ENCODE measurements around the gene AGBL4.

AGBL4 gene

DNA sequence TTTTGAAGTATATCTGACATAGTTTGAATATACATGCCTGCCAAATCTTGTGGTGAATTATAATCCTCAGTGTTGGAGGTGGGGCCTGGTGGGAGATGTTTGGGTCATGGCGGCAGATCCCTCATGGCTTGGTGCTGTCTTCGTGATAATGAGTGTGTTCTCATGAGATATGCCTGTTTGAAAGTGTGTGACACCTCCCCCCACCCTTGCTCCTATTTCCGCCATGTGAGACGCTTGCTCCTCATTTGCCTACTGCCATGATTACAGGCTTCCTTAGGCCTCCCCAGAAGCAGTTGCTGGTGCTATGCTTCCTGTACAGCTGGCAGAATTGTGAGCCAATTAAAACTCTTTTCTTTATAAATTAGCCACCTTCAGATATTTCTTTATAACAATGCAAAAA is 810.5 kb downstream of the AGBL4 start:
- H3K36me3 ChIP-seq (ENCODE audit: insufficient read depth, low read length) = no peaks in the 10 kb centered on the region
- H3K79me2 ChIP-seq (ENCODE audit: insufficient read depth, low read length) = no peaks in the 10 kb centered on the region
- H3F3A ChIP-seq (ENCODE audit: insufficient read depth, low read length) = no peaks in the 10 kb centered on the region
- no peaks in the 10 kb centered on the region for H4K20me1 ChIP-seq (ENCODE audit: insufficient read depth, low read length)
- no peaks in the 10 kb centered on the region for H3K9me2 ChIP-seq (ENCODE audit: low read depth, low read length)
- H2AFZ ChIP-seq (ENCODE audit: low read length) = no peak overlapping the region
- H3K4me3 ChIP-seq (ENCODE audit: low read depth, low read length, poor library complexity, severe bottlenecking) = no peak overlapping the region
- H3K27me3 ChIP-seq (ENCODE audit: insufficient read depth, low read length) = no peaks in the 10 kb centered on the region
- TF ChIP-seq, protein P1, sequence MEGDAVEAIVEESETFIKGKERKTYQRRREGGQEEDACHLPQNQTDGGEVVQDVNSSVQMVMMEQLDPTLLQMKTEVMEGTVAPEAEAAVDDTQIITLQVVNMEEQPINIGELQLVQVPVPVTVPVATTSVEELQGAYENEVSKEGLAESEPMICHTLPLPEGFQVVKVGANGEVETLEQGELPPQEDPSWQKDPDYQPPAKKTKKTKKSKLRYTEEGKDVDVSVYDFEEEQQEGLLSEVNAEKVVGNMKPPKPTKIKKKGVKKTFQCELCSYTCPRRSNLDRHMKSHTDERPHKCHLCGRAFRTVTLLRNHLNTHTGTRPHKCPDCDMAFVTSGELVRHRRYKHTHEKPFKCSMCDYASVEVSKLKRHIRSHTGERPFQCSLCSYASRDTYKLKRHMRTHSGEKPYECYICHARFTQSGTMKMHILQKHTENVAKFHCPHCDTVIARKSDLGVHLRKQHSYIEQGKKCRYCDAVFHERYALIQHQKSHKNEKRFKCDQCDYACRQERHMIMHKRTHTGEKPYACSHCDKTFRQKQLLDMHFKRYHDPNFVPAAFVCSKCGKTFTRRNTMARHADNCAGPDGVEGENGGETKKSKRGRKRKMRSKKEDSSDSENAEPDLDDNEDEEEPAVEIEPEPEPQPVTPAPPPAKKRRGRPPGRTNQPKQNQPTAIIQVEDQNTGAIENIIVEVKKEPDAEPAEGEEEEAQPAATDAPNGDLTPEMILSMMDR (IDR thresholded peaks at IDR 0.05; ENCODE audit: low read length) = no peak
- TF ChIP-seq EZH2 (IDR thresholded peaks at IDR 0.05; ENCODE audit: borderline replicate concordance, low read length) = no peak
- no peak overlapping the region for H3K4me2 ChIP-seq (ENCODE audit: low read length)
- H3K9ac ChIP-seq (ENCODE audit: low read length) = no peak overlapping the region
- no peak overlapping the region for H3K27ac ChIP-seq (ENCODE audit: low read depth, low read length, poor library complexity, severe bottlenecking)
- no peaks in the 10 kb centered on the region for H3K9me3 ChIP-seq (ENCODE audit: low read length)
- H3K4me1 ChIP-seq (ENCODE audit: insufficient read depth, low read length, severe bottlenecking) = no peaks in the 10 kb centered on the region

DNA sequence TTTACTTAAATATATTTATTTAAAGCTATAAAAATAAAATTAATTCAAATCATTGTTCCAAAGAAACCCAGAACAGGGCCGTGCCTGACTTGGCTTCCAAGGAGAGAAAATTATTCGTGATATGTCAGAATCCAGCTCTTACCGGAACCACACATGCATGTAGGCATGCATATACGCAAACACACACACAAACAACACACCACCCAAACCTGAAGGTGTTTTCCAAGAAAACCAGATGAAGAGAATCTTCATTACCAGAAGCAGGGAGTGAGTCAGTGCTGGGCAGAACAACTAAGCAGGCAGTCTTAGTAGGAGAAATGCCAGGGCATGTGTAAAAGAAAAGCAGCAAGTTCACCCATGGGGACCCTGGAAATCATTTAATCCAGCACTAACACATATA is 815.0 kb downstream of the AGBL4 start:
- TF ChIP-seq EZH2 (IDR thresholded peaks at IDR 0.05; ENCODE audit: borderline replicate concordance, low read length) = no peak
- TF ChIP-seq, protein P1 (IDR thresholded peaks at IDR 0.05; ENCODE audit: low read length) = no peak
- H3K79me2 ChIP-seq (ENCODE audit: insufficient read depth, low read length) = no peaks in the 10 kb centered on the region
- no peaks in the 10 kb centered on the region for H3F3A ChIP-seq (ENCODE audit: insufficient read depth, low read length)
- H3K4me3 ChIP-seq (ENCODE audit: low read depth, low read length, poor library complexity, severe bottlenecking) = no peak overlapping the region
- no peak overlapping the region for H3K9ac ChIP-seq (ENCODE audit: low read length)
- no peaks in the 10 kb centered on the region for H3K9me3 ChIP-seq (ENCODE audit: low read length)
- H3K27ac ChIP-seq (ENCODE audit: low read depth, low read length, poor library complexity, severe bottlenecking) = no peak overlapping the region
- no peaks in the 10 kb centered on the region for H3K27me3 ChIP-seq (ENCODE audit: insufficient read depth, low read length)
- H2AFZ ChIP-seq (ENCODE audit: low read length) = no peak overlapping the region
- H3K36me3 ChIP-seq (ENCODE audit: insufficient read depth, low read length) = no peaks in the 10 kb centered on the region
- H3K4me1 ChIP-seq (ENCODE audit: insufficient read depth, low read length, severe bottlenecking) = no peaks in the 10 kb centered on the region
- no peaks in the 10 kb centered on the region for H3K9me2 ChIP-seq (ENCODE audit: low read depth, low read length)
- H4K20me1 ChIP-seq (ENCODE audit: insufficient read depth, low read length) = no peaks in the 10 kb centered on the region
- H3K4me2 ChIP-seq (ENCODE audit: low read length) = no peak overlapping the region

DNA sequence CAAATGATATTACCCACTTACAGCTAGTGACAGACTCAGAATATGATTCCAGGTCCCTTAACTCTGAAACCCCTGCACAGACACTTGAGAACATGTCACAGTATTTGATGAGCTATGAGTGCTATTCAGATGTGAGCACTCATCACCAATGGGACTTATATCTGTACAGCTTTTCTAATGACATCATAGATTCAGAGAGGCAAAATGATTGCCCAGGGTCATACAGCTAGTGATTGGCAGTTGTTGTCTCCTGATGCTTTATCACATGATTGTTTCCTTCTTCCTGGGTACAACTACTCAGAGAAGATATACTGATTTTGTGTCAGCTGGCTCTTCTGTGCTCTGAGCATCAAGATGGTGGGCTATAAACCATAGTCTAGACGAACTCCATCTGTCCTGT is 819.0 kb downstream of the AGBL4 start:
- no peak overlapping the region for H3K9ac ChIP-seq (ENCODE audit: low read length)
- H3K27me3 ChIP-seq (ENCODE audit: insufficient read depth, low read length) = no peaks in the 10 kb centered on the region
- no peaks in the 10 kb centered on the region for H4K20me1 ChIP-seq (ENCODE audit: insufficient read depth, low read length)
- no peaks in the 10 kb centered on the region; the same call in 1 of the 2 replicates for H3F3A ChIP-seq (ENCODE audit: insufficient read depth, low read length)
- H3K4me1 ChIP-seq (ENCODE audit: insufficient read depth, low read length, severe bottlenecking) = no peaks in the 10 kb centered on the region
- no peak overlapping the region for H3K4me3 ChIP-seq (ENCODE audit: low read depth, low read length, poor library complexity, severe bottlenecking)
- H3K9me3 ChIP-seq (ENCODE audit: low read length) = no peaks in the 10 kb centered on the region
- H3K27ac ChIP-seq (ENCODE audit: low read depth, low read length, poor library complexity, severe bottlenecking) = no peak overlapping the region
- H3K79me2 ChIP-seq (ENCODE audit: insufficient read depth, low read length) = no peaks in the 10 kb centered on the region
- no peak overlapping the region for H2AFZ ChIP-seq (ENCODE audit: low read length)
- H3K9me2 ChIP-seq (ENCODE audit: low read depth, low read length) = no peaks in the 10 kb centered on the region
- TF ChIP-seq, protein P1 (IDR thresholded peaks at IDR 0.05; ENCODE audit: low read length) = no peak
- TF ChIP-seq EZH2 (IDR thresholded peaks at IDR 0.05; ENCODE audit: borderline replicate concordance, low read length) = no peak
- no peaks in the 10 kb centered on the region for H3K36me3 ChIP-seq (ENCODE audit: insufficient read depth, low read length)
- H3K4me2 ChIP-seq (ENCODE audit: low read length) = no peak overlapping the region

Data from OCI-LY1 (cell line).